HG02763 (cell line): ENCODE measurements around the gene C2orf74.
"Not testable (repeated sequence)": the region's sequence is repeated elsewhere in the genome, so short reads cannot be mapped to it uniquely, and the experiment has no call there.

Experiments used
- ATAC-seq: cut with Tn5 transposase; IDR thresholded peaks from one replicate; pipeline ENCODE4 v1.9.1; 2021; ENCODE audit warnings: mild to moderate bottlenecking, moderate library complexity; ENCODE audit not compliant: unreplicated experiment

The C2orf74 gene

DNA sequence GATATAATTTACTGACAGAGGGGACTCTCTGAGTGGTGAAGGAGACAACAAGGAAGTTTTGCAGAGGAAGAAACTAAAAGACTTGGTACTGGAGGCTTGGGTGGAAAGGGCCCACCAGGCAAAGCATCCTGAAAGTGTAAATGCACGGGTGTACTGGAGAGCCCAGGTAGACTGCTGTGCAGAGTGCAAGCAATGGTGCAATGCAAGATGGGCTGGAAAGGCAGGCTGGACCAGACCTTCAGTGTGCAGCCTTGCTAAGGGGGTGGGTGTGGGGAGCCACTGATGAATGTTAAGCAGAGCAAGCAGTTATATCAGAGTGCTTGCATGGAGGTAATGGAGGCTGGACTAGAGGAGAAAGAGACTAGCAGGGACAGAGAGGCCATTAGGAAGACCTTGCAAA, 10.7 kb downstream of the C2orf74 start:
- no peak for ATAC-seq

DNA sequence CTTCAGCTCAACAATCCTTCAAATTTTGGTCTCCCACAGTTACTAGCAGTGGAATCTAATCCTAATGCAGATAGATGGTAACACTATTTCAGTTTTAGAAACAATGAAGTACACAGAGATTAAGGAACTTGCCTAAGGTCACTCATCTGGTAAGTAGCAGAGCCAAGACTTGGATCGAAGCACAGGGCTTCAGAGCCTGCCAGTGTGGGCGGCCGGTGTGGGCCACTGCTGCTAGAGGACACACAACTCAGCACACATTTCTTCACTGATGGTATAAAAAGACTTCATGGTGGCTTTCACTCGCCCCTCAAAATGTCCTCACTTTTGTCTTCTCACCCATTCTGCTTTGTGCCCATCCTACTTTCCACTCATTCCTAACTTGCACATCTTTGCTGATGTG, 11.1 kb downstream of the C2orf74 start:
- no peak for ATAC-seq

DNA sequence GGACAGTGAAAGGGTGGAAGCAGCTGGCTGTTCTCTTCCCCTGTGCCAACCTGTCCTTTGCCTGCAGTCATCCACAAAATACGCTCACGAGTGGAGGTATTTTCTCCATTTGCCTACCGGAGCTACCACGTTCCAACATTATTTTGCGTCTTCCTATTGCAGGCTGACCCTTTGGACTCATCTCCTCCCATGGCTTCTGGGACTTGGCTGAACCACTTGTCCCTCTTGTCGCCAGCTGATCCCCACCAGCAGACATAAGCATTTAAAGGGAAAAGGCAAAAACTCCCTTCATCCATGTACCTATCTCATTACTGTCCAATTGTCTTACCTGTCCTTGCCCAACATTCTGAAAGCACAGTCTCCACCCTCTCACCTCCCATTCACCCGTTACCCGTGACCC, 13.0 kb downstream of the C2orf74 start:
- no peak for ATAC-seq

DNA sequence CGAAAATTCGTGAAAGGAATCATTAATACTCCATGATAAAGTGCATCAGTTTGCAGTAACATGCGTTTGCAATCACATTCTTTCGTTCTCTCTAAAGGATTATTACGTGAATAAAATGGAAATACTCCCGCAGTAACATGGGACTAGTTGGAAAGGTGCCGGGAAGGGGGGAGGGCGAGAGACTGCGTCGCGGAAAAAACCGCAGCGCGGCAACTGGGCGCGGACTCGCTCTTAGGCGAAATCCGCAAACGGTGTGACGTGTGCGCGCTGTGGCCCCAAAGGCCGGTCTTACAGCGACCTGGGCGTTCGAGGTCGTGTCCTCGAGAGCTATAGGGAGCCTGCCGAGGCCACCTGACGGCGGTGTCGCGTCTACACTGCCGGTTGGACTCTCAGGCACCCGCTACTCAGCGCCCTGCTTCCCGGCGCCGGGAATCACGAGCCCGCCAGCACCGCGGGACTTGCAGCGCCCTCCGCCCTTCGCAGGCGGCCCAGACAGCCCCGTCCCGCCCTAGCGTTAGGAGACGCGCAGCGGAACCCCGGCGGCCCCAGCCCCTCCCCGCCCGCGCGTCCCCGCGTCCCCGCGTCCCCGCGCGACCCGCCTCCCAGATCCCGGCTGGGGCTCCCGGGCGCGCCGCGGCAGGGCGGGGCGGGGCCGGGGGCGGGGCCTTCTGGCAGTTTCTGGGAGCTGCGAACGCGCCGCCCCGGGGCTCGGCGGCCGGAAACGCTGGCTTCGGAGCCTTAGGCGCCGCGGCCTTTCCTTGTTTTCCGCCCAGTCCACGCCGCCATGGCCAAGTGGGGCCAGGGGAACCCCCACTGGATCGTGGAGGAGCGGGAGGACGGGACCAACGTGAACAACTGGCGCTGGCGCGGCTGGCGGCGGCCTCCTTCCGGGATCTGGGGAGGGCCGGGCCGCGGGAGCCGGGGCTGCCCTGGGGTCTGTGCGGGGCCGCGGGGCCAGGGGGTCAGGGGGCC, 15.1 kb downstream of the C2orf74 start:
- peak; percentile 86 for ATAC-seq

DNA sequence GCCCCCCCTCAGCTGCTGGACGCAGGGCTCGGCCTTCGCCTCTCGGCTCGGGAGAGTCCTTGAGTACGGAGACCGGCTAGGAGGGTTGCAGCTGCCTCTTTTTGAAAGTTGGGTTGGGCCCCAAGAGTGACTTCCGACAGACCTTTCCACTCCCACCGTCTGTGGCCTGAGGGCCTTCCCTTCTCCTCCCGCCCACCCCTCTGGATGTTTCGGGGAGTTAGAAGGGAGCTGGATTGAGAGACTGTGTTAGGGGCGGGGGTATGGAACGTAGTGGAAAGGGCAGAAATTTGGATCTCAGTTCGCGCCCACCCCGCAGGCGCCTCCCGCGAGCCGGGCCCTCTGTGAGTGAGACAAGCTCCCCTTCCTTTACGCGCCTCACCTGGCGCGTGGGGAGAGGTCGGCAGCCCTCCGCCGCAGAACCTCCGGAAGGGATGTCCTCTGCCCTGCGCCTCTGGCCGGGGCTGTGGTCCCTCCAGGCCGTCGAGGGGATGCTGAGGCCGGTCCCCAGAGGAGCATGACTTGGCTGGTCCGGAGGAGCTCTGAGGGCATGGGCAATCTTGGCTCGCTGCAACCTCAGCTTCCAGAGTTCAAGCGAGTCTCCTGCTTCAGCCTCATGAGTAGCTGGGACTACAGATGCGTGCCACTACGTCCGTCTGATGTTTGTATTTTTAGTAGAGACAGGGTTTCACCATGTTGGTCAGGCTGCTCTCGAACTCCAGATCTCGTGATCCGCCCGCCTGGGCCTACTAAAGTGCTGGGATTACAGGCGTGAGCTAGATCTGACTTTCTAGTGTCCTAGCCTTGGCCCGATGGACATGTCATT, 15.9 kb downstream of the C2orf74 start:
- peak; percentile 16 for ATAC-seq

DNA sequence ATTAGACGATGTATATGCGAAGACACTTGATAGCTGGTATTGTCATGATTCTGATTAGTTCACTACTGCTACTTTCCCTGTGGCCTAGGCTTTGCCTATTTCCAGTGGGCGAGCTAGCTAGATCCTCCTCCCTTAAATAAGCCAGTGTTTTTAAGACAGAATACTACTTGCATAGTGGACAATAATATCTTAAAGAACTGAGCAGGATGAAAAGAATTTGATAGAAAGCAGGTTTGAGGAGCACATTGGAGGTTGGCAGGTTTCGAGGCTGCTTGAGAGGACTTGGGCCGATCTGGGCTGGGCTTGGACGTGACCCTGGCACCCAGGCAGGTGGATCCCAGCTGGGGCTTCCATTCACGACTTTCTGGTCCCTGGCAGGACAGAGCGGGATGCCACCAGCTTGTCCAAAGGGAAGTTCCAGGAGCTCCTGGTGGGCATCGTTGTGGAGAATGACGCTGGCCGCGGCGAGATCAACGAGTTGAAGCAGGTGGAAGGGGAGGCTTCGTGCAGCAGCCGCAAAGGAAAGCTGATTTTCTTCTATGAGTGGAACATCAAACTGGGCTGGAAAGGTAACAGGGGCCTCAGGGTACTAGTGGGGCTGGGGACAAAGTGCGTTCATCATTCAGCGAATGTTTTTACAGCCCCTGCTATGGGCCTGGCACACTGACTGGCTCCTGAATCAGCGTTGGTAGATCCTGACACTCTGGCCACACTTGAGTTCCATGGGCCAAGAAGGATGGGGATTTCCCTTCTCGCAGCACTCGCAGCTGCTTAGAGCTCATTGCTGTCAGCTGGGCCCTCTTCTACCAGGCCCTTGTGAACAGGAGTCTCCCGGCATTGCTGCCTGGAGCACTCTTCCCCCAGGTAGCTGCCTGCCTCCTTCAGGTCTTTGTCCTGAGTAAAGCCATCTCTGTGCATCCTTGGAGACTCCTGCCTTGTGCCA, 16.9 kb downstream of the C2orf74 start:
- no peak for ATAC-seq

DNA sequence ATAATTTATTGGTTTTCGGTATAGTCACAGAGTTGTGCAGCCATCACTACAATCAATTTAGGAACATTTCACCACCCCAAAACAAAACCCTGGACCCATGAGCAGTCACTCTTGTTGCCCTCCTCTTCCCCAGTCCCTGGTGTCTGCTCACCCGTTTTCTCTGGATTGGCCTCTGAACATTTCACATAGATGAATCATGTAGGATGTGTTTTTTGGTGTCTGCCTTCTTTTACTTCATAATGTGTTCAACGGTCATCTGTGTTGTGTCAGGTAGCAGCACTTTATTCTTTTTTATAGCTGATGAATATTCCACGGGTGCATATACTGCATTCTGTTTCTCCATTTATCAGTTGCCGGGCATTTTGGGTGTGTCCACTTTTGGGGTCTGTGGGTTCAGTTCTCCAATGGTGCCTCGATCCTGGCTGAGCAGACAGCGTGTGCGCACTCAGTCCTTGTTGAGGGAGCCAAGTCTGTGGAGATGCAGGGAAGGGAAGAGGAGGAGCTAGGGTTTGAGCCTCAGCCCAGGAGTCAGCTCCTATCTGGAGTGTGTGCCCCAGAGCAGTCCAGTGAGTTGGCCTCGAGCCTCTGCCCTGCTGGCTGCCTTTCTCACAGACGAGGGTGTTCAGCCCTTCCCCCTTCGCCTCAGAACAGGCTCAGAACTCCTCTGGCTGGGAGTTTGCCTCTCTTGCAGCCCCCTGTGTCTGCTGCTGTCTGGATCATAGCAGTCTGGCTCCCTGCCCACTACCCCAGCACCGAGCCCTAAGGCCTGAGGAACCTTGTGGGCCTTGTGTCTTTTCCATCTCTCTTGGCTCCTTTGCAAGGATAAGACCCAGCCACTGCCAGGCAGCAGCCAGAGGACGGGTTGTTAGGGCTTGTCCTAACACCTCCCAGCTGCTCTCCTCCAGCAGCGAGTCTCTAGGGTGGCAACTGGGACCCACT, 18.0 kb downstream of the C2orf74 start:
- ATAC-seq = no peak

DNA sequence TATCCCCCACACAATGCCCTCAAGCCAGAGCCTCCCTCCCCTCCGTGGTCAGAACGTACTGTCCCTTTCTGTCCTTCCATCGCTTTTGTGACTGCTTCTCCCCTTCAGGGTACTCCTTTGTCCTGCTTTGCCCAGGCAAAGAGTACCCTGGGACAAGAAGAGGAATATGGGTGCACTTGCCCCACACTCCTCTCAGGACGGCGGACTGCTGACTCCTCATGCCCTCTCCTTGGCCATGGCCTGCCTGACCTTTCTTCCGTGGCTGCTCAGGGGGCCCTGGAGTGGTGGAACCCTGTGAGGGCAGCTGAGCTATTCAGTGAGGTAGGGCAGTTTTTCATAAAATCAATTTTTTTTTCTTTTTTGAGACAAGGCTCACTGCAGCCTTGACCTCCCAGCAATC, 18.7 kb downstream of the C2orf74 start:
- ATAC-seq = no peak

DNA sequence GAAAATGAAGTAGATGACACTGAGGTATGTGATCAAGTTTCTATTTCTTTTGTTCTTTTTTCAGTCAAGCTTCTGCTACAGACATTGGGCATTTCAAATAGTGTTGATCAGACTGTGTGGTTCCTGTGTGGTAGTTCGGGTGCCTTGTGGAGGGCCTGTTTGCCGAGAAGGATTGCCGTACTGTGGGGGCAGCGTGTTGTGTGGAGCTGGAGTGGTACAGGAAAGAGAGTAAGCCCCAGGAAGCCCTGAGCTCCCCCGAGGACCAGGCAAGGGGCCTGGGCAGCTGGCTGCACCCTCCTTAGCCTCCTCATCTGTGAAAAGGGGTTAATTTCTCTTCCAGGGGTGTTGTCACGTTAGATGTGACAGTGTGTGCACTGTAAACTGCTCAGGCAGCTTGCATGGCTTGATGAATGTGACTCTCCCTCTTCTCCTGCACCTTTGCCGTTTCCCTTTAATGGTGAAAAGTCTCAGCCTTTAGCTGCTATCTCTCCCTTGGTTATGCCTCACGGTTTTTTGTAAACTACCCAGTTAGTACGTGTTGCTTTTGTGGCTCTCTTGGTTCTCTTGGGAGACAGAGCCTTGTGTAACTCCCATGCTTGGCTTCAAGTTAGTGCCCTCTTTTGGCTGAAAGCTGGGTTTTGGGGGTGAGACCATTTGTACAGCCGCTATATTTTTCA, 19.5 kb downstream of the C2orf74 start:
- no peak for ATAC-seq

DNA sequence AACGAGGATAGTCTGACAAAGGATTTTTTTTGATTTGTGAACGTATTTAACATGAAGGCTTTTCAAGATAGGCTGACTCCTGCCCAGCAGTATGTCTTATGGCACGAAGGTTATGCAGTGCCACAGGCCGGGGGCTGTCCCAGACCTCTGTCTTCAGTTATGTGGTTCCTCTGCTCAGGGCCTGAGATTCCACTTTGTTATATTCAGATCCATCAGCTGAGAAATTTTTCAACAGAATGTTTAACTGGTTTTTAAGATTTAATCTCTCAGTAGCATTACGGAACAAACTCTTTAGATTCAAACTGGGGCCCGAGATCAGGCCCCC, 20.0 kb downstream of the C2orf74 start:
- ATAC-seq = no peak

DNA sequence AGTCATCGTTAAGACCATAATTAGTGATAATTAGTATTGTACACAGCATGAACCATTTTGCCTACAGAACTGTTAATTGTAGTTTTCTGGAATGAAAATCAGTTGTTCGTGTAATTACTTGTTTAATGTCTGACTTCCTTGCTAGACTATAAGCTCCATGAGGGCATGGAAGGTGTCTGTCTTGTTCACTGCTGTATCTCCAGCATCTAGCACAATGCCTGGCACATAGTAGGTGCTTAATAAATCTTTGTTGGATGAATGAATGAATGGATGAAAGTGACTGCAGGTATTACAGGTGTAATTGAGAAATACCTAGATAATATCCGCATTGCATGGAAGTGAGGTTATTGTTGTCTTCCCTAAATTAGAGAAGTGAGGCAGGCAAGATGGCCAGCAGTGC, 21.8 kb downstream of the C2orf74 start:
- no peak for ATAC-seq

DNA sequence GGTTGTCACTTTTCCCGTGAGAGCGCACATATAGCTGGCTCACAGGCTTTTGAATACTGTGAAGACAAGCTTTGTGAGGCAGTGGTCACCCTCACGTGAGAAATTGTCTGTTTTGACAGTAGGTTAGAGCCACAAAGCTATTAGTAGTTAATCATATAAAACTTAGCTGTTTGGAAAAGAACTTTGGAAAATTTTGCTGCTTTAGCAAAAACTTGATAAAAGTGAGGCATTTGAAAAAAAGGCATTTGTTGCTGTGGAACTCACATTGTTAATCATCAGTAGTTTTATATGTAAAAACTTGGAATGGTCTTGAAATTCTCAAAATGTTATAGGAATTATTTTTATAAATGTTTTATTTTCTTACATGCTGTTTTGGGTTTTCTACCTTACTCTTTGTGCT, 22.3 kb downstream of the C2orf74 start:
- ATAC-seq = no peak

DNA sequence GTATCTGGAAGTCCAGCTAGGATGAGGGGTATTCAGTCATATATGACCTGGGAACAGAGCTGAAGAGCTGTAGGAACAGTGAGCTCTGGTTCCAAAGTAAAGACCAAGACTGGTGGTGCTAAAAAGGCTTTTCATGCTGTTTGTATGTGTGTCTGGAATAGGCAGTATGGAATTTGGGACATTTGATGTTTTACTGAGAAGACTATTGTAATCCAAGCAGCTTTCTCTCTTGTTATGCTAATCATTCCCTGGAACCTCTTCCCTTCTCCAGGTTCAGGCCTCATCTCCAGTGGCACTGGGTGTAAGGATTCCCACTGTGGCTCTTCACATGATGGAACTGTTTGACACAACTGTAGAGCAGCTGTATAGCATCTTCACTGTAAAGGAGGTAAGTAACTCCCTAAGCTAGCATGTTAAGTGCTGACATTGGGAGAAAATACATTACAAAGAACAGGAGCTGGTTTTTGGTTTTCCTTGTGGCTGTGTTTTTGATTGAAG, 23.3 kb downstream of the C2orf74 start:
- no peak for ATAC-seq

DNA sequence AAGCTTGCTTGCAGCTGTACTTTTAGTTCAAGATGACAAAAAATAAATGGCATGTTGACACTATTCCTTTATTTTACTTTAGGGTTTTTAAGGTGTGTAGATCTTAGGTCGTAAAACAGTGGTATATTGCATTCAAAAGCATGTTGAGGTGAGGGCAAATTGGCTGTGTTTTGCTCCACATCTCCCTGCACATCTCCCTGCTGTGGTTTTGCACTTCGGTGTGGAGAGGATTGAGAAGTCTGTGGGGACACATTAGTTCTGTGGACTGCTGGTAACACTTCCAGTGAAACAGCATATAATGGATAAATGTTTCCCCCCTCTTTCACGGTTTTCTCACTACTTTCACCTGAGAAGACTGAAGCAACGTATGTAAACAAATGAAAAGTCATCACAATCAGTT, 25.1 kb downstream of the C2orf74 start:
- ATAC-seq = no peak

DNA sequence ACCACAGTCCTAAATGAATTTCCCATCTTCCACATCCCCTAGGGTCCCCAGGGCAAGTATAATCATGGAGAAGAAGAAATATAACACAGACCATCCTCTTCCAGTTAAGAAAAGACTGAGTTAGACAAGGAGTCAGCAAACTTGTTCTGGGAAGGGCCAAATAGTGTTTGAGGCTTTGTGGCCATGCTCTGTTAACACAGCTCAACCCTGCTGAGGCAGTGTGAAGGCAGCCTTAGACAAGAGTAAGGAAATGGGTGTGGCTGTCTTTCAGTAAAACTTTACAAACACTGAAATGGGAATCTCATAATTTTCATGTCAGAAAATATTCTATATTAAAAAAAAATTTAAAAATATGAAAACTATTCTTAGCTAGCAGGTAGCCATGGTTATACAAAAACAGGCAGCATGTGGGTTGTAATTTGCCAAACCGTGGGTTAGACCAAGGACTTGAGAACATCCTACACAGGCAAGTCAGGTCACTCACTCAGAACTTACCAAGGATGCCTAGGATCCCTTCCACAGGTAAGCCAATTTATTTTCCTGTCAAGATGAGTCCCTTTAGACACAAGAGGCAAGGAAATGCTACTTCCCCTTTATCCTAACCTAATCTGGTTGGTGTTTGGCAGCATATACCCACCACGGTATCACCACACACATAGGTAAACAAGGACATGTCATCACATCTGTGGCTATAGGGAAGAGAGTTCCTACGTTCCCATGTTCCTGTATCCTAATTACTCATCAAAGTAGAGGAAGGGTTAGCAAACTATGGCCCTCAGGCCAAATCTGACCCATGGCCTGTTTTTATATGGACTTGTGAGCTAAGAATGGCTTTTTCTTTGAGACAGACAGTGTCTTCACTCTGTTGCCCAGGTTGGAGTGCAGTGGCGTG, 31.9 kb downstream of the C2orf74 start:
- ATAC-seq = no peak

DNA sequence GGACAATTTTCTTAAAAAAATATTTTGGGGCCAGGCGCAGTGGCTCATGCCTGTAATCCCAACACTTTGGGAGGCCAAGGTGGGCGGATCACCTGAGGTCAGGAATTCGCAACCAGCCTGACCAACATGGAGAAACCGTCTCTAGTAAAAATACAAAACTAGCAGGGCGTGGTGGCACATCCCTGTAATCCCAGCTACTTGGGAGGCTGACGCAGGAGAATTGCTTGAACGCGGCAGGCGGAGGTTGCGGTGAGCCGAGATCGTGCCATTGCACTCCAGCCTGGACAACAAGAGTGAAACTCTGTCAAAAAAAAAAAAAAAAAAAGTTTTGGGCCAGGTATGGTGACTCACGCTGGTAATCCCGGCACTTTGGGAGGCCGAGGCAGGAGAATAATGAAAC, 32.7 kb downstream of the C2orf74 start:
- ATAC-seq = not testable (repeated sequence)

DNA sequence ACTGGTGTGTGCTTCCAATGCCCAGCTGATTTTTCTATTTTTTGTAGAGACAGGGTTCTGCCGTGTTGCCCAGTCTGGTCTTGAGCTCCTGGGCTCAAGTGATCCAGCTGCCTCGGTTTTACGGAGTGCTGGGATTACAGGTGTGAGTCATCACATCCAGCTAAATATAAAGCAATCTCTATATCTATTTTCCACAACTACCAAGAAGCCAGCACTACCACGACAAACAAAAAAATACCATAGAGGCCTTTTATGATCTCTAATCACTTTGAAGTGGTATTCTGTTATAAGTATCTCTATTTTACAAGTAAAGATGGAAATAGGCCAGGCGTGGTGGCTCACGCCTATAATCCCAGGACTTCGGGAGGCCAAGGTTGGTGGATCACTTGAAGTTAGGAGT, 34.7 kb downstream of the C2orf74 start:
- no peak for ATAC-seq

DNA sequence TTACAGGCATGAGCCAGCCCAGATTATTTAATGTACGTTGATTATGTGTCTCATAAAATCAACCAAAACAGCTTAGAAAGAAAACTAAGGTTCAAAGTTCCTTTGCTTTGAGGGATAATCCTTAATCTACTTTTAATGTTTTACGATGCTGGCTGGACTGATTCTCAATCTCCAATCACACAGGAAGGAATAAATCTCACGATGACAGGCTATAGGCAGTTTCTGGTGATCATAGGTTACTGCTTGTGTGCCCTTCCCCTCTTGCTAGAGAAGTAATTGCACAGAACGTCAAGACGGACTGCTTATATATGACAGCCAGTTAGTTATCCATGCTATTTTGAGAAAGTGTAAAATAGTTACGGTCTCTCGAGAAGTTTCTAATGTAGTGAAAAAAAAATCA, 43.1 kb downstream of the C2orf74 start:
- no peak for ATAC-seq
